22Rv1 (cell line): ENCODE results near the gene PDLIM5.

ENCODE experiments used
- CTCF ChIP-seq: fragments of 450-650 bp; IDR thresholded peaks from 2 replicates; pipeline ENCODE4 v1.5.1; 2017; ENCODE audit warnings: mild to moderate bottlenecking
- ZFX ChIP-seq: fragments of 450-650 bp; IDR thresholded peaks from 2 replicates; pipeline ENCODE4 v1.6.1; 2017; ENCODE audit warnings: antibody characterized with exemption, borderline replicate concordance

GRCh38 chr4:94714365-94715160, 262.8 kb downstream of the PDLIM5 start:
- no peak for TF ChIP-seq CTCF
- TF ChIP-seq ZFX, result no peak
